DMS 273 (cell line): ENCODE measurements around the gene COG5.
"Not testable (repeated sequence)": the region's sequence is repeated elsewhere in the genome, so short reads cannot be mapped to it uniquely, and the experiment has no call there.

Source experiments
- DNase-seq: peaks from one replicate; lab custom pipeline; 2025; ENCODE audit not compliant: unreplicated experiment; lab: John Stamatoyannopoulos, UW

The COG5 gene

DNA sequence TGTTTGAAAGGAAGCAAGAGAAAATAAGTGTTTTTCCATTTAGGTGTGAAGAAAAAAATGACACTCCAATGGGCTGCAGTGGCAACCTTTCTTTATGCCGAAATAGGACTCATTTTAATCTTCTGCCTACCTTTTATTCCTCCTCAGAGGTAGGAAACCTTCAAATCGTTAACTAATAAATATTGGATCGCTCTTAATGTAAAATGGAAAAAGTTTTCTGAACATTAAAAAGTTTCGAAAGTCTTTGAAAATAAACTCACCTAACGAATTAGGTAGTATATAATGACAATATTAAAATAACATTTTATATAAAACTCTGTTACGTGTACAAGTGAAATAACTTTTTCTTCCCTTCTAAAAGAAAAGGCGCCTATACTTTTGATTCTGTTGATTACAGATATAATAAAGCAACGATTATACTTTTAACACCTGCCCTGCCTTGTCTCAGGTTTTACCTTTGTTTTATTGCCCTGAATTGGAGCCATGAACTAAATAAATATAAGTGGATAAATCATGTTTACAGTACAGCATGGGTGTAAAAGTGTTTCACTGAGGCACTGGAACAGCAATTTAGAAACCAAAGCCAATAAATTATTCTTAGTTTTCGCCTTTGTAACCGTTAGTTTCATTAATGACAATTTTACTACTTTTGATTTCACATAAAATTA lies 17.1 kb upstream of the COG5 start:
- no peak for DNase-seq

DNA sequence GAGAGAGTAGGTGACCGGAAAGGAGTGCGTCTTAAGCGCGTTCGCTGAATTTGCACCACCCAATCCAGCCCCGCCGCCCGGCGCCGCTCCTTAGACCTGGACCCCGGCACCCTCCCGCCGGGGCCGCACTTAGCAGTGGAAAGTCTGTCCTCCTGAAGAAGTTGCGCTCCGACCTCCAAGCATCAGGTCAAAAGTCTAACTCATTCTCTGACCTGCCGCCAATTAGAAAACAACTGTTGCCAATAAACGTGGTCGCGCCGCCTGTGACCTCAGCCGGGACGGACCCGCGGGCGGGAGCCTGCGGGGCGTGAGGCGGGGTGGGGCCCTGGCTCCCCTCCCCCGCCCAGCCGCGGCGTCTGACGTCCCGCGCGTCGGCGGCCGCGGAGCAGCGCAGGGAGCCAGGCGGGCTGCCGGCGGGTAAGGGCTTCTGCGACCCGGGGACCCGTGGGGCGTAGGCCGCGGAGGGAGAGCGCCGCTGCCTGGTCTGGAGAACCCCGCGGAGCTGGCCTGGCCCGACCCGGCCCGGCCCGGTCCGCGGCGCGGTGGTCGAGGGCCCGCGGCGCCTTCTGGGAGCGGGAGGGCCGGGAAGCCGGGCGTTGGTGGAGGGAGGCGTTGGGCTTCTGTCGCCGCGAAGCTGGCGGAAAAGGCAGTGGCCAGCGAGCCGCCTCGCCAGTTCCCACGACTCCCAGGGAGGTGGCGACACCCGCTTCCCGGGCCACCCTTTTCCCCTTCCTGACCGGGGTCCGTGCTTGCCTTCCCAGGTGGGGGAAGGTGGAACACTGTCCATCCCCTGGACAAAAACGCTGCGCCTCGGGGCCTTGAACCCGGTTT lies 16.4 kb upstream of the COG5 start, which contains the start of gene BCAP29:
TSS of gene BCAP29 (plus strand) at position 362 of the 831 bp plus-strand sequence. CDS start 527 bp downstream, outside the sequence.
- peak; percentile 92 for DNase-seq

DNA sequence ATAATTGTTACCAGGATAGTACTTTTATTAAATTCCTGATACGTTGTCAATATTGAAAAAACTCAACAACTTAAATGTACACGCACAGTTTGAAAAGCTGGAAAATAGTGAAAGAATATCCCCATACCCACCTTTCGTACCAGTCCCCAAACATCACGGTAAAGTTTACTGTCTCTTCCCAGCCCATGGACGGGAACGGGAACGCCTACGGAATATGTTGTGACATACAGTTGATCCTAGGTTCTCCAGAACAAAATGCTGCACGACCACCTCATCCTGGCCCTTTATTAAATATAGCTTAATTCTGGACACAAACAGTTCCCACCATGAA lies 15.8 kb upstream of the COG5 start:
- peak; percentile 81 for DNase-seq

DNA sequence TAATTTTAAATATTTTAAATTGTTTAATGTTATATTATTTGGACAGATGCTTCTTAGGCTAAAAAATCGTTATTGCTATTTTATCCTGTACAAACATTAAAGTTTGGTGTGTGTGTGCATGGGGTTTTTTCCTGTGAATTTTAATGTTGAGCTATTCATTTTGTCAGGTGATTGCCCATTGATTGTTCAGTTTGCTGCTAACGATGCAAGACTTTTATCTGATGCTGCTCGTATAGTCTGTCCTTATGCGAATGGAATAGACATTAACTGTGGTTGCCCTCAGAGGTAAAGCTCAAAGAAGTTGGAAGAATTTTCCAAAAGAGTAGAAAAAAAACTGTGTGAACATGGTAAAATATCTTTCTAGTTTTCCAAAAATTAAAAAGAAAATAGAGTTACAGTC lies 9.8 kb upstream of the COG5 start:
- DNase-seq: no peak

DNA sequence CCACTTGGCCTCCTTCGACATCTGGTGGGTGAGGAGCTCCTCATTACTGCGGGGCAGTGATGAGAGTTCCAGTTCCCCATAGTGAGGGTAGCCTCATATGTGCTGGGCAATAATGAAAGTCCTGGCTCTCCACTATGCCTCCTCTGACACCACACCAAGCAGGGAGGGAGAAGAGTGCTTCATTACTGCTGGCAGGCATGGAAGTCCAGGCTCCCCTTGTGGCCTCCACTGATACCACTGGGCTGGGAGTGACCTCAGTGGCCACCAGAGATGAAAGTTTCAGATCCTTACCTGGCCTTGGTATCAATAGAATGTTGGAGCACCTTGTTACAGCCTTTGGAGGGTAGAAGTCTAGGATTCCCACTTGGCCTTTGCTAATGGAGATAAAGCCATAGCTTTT lies 6.6 kb upstream of the COG5 start:
- no peak for DNase-seq

DNA sequence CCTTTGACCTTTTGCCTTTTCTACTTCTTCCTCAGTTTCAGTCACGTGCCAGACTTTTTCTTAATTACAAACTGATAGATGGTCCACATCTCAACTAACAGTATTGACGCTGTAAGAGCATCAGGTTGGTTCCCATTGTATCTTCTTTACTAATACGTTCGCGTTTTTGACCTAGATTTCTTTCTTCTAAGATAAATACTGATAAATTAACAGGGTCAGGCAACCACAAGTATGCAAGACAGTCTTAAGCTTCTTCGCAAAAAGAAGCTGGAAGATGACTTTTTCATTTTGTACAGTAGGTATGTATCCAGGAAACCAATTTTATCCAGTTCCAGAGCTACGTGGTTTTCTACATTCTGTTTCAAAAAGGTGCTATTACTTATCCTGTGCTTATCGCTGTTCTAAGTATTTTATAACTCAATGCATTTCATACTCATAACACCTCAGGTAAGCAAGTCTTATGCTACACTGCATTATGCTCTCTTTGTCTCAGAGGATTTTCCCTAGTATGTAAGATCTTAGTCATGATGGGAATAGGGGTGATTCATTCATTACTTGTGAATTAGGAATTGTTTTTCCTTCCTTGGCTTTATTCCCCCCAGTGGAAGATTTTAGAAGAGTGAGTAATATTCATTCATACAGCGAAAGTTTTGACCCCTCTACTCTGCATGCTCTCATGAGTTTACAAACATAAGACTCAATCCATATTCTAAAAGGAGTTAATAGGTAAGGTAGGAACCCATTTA lies 1.0 kb upstream of the COG5 start:
- DNase-seq: no peak

DNA sequence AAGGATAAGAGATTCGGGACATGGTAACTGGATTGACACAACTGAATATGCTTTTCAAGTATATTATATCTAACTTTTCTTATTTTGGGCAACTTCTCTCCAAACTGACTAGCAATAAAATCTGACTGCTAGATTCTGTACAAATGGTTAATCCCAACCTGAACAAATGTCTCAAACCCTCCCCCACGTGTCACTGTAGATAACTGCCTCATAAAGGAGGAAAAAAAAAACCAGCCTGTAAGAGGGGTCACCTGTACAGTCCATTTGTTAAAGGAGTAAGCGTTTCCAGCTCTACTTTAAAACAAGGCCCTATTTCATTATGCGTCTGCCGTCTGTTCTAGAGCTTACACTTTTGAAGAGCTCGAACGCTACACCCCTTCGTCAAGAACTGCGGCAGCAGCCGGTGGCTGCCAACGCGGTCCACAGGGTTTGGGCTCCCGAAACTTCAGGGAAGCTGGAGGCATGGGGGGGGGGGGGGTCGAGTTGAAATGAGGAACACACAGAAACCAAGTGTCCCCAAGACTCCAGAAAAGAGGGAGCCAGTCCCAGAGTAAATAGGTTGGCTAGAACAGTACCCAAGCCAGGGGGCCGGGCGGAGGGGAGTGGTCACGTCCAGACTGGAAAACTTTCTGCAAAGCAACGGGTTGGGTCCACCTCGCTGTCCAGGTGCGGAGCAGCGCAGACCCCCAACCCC lies 492 bp downstream of the COG5 start:
- peak; percentile 85 for DNase-seq

DNA sequence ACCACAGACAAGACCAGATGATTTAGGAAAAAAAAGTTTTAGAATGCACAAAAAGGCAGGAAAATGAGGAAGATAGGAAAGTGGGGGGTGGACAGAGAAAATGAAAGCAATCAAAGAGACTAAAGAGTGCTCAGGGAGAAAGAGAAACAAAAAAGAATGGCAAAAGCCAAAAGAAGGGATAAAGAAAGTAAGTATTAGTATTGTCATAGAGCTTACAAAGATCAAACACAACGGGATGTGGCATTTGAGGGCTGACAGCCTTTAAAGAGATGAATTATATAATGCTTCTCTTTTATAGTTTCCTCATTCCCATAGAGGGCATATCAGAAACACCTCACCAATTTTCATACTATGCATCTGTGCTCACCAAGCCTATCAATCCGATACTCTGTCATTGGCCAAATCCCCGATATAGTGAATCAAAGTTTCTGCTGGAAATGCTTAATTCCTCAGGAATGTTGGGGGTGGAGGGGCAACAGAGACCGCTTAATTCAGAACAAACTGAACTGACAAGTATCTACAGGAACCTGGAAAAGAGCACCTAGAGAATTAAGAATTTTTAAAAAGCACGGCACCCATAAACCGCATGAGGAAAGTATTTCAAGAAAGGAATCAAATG lies 2.7 kb downstream of the COG5 start:
- DNase-seq: no peak

DNA sequence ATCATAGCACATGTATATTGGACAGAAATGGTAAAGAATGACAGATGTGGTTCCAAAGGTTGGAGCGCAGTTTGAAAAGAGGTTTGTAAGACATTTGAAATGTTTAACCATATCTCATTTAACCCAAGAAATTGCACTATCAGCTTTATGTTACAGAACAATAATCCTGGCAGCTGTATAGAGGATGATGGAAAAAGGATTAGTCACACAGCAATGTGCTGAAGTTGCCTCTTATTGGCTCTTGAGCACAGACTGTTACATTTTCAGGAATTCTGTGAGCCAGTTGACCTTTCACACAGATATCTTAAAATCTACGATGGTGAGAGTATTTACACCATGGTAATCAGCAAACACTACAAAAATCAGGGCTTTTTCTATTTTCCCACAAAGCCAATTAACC lies 3.9 kb downstream of the COG5 start:
- no peak for DNase-seq

DNA sequence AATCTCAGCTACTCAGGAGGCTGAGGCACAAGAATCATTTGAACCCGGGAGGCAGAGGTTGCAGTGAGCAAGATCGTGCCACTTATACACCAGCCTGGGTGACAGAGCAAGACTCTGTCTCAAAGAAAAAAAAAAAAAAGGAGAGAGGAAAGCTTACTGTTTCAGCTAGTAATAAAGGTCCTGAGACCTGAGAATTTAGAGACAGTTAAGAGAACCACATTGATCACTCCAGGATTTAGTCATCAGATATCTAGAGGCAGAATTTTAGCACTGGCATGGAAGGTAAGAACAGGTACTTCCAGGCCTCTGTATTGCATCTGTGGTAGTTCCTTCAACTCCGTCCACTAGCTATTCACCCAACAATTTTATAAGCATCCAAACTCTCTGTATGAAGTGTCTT lies 7.8 kb downstream of the COG5 start:
- no peak for DNase-seq

DNA sequence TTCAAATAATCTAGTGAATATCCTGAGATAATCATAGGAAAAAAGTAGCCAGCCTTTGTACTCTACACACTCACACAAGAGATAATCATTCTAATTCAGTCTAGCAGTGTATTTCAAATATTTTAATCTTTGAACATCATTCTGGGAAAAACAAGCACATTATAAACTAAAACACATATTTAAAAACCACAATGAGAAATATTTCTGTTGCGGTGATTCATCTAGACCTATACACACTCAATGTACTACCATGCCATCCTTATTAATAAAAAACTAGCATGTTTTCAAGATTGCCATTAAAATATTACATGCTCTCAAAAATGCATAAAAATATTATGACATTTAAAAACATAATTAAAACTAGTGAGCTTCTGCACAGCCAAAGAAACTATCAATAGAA lies 11.8 kb downstream of the COG5 start:
- no peak for DNase-seq

DNA sequence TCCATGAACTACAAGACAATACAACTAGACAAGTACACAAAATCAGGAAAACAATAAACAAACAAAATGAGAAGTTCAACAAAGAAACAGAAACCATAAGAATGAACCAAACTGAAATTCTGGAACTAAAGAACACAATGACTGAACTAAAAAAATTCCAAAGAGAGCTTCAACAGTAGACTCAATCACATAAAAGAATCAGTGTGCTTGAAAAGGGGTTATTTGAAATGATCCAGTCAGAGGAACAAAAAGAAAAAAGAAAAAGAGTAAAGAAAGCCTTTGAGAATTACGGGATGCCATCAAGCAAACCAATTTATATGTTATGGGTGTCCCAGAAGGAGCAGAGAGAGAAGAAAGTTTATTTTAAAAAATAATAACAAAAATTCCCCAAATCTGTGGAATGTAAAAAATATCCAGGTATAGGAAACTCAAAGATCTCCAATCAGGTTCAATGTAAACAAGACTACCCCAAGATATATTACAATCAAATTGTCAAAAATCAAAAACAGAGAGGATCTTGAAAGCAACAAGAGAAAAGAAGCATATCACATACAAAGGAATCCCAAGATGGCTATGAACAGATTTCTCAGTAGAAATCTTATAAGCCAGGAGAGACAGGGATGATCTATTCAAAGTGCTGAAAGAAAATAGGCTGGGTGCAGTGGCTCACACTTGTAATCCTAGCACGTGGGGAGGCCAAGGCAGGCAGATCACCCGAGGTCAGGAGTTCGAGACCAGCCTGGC lies 18.7 kb downstream of the COG5 start:
- DNase-seq: no peak

DNA sequence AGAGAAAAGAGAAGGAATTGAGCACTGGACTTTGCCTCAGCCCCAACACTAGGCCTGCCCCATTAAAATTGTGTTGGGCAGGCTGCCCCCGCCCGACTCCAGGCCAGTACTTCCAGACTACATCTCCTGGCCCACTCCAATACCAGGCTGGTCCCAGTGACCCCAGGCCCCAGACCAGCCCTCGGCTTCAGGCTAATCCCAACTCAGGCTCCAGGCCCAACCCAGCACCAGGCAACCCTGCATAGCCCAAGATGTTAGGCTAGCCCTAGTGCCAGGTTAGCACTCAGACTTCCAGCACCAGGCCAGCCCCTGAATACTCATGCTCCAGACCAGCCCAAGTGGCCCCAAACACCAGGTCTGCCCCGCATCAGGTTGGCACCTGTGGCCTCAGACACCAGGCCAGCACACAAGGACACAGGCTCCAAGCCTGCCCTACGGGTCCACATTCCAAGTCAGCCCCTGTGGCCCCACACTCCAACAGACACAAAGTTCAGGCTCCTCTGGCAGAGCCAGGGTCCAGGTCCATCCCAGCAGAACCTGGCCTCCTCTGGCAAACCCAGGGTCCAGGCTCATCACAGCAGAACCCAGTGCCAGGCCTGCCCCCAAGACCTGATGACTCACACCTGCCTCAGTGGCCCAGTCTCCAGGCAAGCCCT lies 20.3 kb downstream of the COG5 start:
- DNase-seq: no peak

DNA sequence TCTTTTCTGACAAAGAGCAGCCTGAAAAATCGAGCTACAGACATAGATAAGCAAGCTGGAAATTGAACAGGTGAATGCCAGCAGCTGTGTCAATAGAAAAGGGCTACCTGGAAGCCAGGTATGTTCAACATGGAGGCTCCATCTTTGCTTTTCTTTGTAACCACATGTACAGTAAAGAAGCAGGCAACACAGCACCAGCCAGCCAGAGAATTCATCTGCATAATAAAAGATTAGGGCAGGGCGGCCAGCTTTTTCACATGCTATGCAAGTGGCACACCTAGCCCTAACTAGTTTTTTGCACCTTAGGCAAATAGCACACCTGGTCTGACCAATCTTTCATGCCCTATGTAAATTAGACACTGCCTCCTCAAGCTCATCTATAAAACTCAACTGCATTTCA lies 25.7 kb downstream of the COG5 start:
- no peak for DNase-seq

DNA sequence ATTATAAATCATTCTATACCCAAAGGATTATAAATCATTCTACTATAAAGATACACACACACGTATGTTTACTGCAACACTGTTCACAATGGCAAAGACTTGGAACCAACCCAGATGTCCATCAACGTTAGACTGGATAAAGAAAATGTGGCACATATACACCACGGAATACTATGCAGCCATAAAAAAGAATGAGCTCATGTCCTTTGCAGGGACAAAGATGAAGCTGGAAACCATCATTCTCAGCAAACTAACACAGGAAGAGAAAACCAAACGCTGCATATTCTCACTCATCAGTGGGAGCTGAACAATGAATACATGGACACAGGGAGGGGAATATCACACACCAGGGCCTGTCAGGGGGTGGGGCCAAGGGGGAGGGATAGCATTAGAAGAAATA lies 26.5 kb downstream of the COG5 start:
- DNase-seq: not testable (repeated sequence)

DNA sequence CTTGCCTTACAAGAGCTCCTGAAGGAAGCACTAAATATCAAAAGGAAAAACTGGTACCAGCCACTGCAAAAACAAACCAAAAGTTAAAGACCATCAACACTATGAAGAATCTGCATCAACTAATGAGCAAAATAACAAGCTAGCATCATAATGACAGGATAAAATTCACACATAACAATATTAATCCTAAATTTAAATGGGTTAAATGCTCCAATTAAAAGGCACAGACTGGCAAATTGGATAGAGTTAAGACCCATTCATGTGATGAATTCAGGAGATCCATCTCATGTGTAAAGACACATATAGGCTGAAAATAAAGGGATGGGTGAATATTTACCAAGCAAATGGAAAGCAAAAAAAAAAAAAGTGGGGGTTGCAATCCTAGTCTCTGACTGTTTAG lies 29.6 kb downstream of the COG5 start:
- no peak for DNase-seq

DNA sequence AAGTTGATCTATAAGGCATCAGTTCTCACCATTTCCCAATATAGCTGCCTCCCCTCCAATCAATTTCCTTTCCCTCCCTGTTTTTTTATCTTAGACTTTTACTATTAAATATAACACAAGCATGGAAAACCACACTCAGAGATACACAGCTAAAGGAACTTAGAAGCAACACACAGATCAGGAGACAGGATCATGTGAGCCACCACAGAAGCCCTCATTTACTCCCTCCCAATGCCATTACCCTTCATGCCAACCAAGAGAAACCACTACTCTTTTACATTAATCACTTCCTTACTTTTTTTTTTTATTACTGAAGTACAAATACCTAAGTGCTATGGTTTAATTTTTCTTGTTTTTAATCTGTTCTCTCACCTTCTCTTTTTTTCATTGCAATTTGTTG lies 33.0 kb downstream of the COG5 start:
- no peak for DNase-seq

DNA sequence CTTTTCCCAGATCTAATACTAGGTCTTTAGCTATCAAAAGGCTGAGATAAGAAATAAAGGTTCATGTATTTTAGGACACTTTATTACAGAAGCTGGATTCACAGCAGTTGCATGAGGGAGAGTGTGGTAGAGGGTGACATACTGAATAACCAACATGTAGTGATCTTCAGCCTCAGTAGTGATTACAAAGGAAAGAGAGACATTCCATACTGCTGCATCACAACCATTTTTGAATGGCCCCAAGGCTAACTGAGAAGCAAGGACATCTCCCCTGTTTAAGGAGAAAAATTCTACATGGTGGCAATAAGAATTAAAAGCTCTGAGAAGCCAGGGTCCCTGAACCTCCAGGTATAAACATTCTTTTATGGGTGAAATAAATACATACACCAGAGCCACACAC lies 35.3 kb downstream of the COG5 start:
- no peak for DNase-seq

DNA sequence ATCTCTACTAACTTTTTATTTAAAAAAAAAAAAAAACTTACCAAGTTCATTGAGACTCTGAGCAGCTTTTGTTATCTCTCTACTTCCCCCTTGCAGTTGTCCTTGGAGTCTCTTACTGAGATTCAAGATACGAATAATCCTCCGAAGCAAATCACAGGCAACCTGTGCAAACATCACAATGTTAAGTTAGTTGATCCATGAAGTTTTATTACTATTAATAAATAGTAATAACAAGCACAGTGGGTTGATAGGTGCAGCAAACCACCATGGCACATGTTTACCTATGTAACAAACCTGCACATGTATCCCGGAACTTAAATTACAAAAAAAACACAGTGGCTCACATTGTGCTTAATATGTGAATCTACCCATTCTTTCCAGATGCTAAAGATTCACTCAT lies 36.5 kb downstream of the COG5 start:
- DNase-seq: no peak

DNA sequence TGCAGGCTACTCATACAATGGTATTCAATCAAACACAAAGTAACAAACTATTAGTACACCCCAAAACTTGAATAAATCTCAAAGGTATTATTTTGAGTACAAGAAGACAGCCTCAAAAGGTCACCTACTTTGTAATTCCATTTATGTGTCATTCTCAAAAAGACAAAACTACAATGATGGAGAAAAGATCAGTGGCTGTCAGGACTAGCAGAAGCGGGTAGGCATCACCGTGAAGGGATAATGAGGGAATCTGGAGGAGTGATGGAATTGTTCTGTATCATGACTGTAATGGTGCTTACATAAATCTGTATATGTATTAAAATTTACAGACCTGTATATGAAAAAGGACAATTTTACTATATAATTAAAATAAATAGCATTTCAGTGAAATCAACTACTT lies 37.0 kb downstream of the COG5 start:
- no peak for DNase-seq
